HG02884 (cell line): ENCODE data around the gene ANGPTL8.

ENCODE experiments used
- ATAC-seq: cut with Tn5 transposase; IDR thresholded peaks from one replicate; pipeline ENCODE4 v1.9.1; 2021; ENCODE audit warnings: mild to moderate bottlenecking, moderate library complexity; ENCODE audit not compliant: unreplicated experiment

Gene ANGPTL8

DNA sequence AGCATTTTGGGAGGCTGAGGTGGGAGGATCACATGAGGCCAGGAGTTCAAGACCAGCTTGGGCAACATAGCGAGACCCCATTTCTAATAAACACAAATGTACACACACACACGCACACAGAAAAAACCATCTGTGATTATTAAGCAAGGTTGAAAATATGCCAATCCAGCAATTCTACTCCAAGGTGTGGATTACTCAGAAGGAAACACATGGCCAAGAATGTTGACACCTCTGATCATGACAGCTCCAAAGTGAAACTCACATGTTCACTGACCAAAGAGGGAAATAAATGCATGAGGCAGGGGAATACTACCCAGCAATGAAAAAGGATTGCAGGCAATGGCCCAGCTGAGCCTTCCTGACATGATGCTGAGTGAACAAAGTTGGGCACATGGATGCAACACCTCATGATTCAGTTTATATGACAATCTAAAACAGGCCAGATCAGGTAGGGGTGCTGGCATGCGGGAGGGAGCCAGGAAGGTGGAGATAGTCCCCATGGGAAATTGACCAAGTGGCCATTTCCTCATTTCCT, 18.5 kb downstream of the ANGPTL8 start:
- ATAC-seq, result no peak

DNA sequence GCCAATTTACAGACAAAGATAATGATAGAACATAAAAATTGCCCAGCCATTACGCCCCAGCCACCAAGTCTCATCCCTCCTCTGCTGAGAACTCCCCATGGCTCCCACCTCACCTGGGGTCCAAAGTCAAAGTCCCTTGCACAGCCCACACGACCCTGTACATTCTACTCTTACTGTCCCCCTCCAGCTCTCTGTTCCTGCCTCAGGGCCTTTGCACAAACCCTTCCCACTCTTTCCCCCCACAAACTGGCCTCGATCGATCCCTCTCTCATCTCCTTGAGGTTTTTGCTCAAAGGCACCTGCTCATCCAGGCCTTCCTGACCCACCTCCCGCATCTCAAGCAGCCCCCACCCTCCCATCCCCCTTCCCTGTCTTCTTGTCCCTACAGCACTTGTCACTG, 21.6 kb downstream of the ANGPTL8 start:
- no peak for ATAC-seq

DNA sequence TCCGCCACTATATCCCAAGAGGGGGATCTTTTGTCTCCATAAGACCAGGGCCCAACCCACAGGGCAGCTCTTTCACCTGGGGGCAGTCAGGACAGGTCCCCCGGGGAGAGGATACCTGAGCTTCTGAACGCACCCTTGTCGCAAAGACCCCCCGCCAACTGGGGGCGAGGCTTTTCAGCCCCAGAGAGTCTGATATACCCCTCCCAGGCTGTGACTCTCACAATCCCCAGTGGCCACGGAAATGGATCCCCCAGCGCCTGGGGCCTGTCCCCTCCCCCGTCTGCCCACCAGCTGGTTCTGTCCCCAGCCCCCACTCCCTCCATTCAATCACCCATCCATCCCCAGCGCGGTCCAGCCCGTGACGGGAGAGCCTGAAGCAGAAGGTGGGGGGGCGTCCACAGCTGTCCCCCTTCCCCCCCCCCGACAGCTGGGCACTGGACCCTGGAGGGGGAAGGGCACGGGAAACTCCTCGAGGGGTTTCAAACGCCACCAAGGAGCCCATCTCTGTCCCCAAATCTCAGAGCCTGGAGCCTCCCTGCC, 22.1 kb downstream of the ANGPTL8 start:
- no peak for ATAC-seq

DNA sequence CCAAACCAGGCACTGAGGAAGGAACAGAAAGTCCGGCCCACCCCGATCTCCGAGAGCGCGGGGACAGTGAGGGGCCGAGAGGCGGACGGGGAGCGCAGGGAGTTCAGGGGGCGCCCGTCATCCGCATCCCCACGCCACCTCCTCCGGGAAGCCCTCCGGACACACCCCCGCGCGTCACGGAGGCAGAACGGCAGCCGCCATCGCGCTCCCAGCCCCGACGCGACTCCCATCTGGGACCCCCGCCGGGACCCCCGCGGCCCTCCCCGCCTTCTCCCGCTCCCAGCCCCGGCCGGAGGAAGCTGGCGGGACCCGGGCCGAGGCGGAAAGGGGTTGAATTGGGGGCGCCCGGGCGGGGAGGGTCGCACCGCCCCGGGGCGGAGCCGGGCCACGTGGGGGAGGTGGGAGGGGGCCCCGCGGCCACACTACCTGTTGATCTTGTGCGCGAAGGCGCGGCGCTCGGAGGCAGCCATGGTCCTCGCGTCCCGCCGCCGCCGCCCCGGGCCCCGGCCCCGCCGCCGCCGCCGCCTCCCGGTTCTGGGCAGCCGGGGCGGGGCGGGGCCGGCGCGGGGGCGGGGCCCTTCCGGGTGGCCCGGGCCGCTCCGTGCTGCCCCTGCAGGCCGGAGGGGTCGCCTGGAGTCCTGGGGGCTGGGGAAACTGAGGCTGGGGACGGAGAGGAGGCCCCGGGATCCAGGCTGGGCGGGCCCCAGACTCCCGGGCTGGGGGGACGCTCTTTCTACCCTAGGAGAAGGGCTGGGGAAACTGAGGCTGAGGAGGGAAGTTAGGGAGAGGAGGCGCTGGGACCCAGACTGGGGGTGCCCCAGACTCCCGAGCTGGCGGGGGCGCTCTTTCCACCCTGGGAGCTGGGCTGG, 22.8 kb downstream of the ANGPTL8 start, which contains the start of gene DOCK6:
TSS of gene DOCK6 (minus strand) at position 554 of the 869 bp plus-strand sequence. CDS start at position 470, 84 bp downstream.
- no peak for ATAC-seq

DNA sequence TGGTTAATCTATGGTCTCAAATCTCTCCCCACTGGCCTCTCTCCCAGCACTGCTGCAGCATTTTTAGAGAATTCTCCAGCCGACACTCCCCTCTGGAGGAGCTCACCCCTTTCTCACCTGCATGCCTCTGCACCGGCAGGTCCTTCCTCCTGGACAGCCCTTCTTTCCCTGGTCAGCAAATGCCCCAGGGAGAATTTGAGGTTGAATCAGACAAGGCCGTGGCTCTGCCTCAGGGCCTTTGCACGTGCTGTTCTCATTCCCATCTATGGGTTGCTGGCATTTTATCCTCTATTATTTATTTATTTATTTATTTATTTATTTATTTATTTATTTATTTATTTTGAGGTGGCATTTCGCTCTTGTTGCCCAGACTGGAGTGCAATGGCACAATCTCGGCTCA, 24.3 kb downstream of the ANGPTL8 start:
- no peak for ATAC-seq

DNA sequence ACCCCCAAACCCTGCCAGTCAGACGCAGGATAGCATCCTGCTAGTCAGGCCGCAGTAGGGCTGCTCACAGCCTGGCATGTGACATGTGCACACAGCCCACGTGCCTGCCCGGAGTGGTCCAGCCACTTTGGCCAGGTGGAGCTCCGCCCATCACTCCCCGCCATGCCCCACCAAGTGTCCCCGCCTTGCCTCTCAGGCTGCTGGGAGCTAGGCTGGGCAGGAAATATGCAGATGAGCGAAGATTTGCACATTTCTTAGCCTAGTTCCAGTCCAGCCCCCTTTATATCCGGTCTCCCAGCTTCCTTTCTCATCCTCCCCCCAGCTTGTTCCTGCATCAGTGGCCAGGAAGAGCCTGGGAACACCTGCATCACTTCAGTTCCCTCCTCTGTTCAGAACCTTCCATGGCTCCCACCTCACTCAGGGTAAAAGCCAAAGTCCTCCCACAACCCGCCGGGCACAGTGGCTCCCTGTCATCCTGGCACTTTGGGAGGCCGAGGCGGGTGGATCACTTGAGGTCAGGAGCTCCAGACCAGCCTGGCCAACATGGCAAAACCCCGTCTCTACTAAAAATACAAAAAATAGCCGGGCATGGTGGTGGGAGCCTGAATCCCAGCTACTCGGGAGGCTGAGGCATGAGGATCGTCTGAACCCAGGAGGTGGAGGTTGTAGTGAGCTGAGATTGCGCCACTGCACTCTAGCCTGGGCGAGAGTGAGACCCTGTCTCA, 25.2 kb downstream of the ANGPTL8 start:
- ATAC-seq, result no peak

DNA sequence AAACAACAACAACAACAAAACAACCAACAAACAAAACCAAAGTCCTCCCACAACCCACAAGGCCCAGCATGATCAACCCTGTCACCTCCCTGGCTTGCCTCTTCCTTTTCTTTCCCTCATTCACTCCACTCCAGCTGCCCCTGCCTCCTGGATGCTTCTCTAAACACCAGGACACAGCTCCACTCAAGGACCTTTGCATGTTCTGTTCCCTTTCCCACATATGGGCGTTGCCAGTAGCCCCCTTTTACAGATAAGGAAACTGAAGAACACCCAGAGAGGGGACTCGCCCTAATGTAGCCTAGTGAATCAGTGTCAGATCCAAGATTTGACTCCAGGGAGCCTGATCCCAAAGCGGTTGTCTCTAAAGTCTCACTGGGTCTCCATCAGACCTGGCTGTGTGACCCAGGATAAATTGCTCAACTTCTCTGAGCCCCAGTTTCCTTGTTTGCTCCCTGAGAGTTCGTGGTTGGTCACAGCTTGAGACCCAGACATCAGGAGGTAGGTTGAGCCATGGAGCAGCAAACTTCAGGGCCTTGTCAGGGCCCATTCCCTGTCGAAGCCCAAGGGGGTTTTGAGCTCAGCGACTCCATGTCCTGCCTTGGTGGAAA, 25.9 kb downstream of the ANGPTL8 start:
- no peak for ATAC-seq

DNA sequence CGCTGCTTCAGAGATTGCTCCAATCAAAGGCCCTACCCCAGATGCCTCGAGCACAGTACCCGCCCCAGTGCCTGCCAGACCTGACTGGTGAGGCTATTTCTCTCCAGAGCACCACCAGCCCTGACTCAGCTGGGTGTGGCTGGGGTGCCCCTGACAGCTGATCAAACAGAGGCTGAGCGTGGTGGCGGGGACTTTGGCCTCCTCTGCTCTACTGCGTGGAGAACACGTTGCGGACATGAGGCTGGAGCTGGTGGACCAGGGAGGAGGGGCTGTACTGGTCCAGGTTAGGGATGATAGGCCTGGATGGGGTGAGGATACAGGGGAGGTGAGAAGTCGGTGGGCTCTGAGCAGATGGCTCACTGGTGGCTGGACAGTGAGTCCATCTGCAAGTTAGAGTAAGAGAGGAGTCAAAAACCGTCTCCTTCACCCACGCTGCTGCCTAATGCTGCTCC, 26.4 kb downstream of the ANGPTL8 start:
- no peak for ATAC-seq

DNA sequence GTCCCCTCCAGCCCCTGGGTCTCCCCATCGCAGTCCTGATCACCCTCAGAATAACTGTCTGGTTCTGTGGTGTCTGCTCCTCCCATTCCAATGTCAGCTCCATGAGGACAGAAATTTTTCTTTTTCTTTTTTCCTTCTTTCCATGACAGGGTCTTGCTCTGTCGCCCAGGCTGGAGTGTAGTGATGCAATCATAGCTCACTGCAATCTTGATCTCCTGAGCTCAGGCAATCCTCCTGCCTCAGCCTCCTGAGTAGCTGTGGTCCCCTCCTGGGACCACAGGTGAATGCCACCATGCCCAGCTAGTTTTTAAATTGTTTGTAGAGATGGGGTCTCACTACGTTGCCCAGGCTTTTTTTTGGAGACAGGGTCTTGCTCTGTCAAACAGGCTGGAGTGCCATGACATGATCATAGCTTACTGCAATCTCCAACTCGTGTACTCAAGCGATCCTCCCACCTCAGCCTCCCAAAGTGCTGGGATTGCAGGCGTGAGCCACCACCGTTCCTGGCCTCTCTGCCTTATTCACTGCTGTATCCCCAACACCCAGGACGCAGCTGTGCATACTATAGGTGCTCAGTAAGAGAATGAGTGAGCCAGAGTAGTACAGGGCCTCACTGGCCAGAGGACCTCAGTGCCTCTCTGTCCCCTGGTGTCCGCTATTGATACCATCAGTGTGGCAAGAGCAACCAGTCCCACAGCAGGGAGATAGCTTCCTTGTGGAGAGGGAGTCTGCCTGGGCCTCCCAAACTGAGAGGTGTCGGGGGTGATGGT, 28.1 kb downstream of the ANGPTL8 start:
- no peak for ATAC-seq

DNA sequence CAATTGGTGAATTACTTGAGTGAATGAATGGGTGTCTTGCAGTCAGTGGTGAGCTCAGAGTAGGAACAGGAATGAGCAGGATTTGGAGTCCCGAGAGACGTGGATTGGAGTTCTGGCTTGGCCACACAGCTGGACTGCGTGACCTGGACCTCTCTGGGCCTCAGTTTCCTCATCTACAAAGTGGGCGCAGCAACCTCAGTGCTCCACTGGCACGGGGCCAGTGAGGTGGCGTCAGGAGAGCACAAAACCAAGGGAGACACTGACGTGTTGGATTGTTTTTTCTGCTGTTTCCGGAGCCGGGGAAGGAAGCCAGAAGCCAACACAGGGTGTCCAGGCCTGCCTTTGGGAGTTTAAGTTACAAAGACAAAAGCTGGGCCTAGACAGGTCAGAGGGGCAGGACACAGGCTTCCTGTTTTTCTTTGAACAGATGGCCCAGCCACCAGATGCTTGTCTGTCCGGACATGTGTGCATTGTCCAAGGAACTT, 29.4 kb downstream of the ANGPTL8 start:
- ATAC-seq, result no peak

DNA sequence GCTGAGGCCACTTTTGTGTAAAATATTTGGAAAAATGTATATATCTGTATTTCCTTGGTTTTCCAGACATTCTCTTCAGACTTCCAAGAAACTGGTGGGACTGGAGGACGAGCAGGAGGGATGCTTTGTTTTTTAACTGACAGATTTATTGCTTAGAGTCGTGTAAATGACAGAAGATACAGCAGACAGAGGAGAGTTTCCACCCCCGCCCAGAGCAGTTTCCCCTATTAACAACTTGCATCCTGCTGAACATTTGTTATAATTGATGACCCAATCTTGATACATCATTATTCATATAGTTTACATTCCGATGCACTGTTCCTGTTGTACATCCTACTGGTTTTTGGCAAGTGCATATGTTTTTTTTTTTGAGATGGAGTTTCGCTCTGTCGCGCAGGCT, 30.0 kb downstream of the ANGPTL8 start:
- no peak for ATAC-seq

DNA sequence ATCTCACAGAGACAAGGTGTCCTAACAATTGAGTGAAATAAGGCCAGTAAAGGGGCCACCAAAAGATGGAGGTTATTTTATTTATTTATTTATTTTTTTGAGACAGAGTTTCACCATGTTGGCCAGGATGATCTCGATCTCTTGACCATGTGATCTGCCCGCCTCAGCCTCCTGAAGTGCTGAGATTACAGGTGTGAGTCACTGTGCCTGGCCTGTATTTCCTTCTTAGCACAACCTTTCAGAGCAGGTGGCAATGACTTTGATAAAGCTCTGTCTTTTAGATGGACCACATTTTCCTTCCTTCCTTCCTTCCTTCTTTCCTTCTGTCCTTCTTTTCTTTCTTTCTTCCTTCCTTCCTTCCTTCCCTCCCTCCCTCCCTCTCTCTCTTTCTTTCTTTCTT, 33.9 kb downstream of the ANGPTL8 start:
- no peak for ATAC-seq

DNA sequence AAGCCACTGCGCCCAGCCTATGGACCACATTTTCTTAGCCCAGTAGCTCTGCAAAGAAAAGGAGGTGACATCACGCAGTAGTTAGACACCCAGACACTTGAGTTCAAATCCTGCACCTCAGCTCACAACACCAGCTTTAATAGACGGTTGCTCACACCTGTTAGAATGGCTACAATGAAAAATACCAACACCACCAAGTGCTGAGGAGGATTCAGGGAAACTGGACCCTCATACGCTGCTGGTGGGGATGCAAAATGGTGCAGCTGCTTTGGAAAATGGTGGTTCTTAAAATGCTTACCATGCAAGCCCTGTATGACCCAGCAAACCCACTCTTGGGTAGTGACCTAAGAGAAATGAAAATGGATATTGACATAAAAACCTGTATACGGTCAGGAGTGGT, 34.6 kb downstream of the ANGPTL8 start:
- no peak for ATAC-seq

DNA sequence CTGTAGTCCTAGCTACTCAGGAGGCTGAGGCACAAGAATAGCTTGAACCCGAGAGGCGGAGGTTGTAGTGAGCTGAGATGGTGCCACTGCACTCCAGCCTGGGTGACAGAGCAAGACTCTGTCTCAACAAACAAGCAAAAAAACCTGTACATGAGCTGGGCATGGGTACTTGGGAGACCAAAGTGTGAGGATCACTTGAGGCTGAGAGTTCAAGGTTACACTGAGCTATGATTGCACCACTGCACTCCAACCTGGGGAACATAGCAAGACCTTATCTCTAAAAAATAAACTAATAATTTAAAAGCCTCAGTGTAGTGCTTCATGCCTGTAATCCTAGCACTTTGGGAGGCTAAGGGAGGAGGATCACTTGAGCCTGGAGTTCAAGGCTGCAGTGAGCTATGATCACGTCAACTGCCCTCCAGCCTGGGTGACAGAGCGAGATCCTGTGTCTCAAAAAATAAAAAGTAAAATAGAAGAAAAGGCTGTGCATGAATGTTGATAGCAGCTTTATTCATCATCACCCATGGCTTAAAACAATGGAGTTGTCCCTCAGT, 35.2 kb downstream of the ANGPTL8 start:
- no peak for ATAC-seq

DNA sequence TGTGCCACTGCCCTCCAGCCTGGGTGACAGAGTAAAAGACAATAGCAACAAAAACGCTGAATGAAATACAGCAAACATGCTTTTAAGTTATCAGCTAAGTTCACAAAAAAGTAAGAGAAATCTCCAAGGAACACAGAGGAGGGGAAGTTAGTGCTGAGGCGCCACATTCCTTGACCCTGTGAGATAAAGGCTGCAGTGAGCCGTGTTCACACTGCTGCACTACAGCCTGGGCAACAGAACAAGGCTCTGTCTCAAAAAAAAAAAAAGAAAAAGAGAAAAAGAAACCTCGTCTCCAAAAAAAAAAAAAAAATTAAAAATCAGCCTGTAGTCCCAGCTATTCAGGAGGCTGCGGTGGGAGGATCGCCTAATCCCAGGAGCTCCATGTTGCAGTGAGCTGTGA, 39.3 kb downstream of the ANGPTL8 start:
- ATAC-seq, result no peak

DNA sequence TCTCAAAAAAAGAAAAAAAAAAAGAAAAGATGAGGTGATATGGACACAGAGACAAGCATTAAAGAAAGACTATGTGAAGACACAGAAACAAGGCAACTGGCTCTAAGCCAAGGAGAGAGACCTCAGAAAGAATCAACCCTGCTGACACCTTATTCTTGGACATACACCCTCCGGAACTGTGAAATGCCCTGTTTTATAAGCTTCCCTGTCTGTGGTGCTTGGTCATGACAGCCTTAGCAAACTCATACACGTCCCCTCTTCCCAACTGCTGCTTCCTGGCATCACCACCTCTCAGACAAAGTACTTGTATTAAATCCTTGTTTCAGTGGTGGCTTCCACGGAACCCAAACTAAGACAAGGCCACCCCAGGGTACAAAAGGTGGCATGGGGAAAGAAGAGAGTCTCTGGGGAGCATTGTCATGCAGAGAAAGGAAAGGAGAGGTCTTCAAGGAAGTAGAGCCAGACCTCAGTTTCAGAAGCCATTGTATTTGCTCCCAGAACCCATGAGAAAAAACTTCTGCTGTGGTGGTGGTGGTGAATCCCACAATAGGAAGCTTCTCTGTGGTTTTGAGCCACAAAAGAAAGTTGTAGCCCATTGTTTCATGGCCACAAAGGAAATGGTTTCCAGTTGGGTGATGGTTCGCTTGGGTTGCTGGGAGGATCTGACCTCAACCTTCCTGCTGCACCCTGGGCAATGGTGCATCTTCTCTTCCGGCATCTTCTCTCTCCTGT, 40.3 kb downstream of the ANGPTL8 start:
- no peak for ATAC-seq

DNA sequence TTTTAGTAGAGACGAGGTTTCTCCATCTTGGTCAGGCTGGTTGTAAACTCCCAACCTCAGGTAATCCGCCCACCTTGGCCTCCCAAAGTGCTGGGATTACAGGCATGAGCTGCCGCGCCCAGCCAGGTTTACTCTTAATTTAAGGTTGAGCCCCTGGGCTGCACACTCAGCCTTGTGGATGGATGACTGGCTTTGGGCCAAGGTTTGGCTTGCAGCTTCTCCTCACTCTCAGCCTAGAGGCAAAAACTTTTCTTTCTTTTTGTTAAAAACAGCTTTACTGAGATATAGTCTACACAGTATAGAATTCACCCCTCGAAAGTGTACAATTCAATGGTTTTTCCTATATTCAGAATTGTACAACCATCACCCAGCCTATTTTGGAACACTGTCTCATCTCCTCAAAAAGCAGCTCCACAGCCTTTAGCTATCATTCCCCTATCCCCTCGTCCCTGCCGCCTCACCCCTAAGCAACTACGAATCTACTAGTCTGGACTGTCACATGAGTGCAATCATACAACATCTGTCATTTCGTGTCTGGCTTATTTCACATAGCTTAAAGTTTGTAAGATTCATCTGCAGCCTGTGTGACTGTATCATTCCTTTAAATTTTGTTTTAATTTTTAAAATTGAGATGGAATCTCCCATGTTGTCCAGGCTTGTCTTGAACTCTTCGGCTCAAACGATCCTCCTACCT, 42.1 kb downstream of the ANGPTL8 start:
- ATAC-seq, result no peak

DNA sequence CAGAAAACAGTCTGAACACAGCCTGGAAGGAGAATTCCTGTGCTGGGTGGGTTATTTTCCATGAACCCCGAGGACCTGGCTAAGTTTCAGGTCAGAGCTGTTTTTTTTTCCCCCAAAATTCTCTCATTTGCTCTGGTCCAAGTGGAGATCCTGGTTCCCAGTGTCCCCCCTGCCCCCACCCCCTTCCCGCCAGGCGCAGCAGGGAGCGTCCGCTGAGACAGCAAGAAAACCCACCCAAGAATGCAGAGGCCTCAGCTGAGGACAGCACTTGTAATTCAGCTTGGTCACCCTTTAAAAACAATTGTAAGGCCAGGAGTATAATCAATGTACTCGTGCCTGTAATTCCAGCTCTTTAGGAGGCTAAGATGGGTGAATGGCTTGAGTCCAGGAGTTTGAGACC, 45.1 kb downstream of the ANGPTL8 start:
- ATAC-seq, result no peak
